ENCODE measurements around the gene RAPGEF4. TPM values are rescaled to one million over a fixed set of nuclear protein-coding genes. Genes with fewer than 3 reads are reported as not detected.

The RAPGEF4 gene
- total RNA-seq, 6 donors from 2014 or later = 8.3 to 35.2 (median 17.4) TPM

DNA sequence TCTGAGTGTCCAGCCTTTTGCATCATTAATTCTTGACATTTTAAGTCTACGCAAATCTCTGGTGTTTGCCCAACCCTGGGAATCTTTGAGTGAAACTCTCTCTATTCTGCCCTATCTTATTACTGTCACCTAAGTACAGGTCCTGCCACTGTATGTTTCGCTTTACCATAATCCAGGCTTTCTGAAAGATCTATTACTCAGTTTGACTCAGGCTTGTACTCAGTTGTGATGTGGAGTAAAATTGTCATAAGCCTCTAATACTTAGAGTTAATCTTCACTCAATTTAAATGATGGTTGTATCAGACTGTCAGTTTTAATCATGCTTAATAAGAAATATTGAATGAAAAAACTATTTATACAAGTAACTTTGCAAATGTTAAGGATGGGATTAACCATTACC lies 30.3 kb upstream of the RAPGEF4 start:
- Histone ChIP-seq H3K4me1 (no peaks in the 10 kb centered on the region), H3K36me3 (no peaks in the 10 kb centered on the region), H3K27ac (no peak overlapping the region), H3K4me3 (no peak overlapping the region), H3K27me3 (no peaks in the 10 kb centered on the region), H3K9me3 (no peaks in the 10 kb centered on the region)
- ATAC-seq (ENCODE audit: low FRiP score in 2 of 2) = no peak
- WGBS, 2 donors = 32 to 97% methylated on average over 2 of the region's 2 CpGs
- TF ChIP-seq CTCF (IDR thresholded peaks at IDR 0.05) (no peak), POLR2A (IDR thresholded peaks at IDR 0.05) (no peak), EP300 (IDR thresholded peaks at IDR 0.05) (no peak), POLR2AphosphoS5 (IDR thresholded peaks at IDR 0.05) (no peak)
- no peak for DNase-seq

DNA sequence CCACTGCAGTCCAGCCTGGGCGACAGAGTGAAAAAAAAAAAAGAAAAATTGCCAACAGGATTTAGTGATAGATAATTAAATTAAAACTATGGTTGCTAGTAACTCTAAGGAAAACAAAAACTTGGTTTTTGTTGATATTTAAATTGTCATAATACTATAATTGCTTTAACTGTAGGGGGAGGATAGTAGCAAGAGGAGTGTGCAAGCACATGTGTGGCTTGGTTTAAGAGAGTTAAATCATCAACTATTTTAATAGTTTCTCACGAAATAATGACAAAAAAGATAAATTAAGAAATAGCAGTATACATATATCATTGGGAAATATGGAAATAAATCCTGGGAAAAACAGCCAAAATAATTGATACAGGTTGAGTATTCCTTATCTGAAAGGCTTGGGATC lies 27.4 kb upstream of the RAPGEF4 start:
- DNase-seq = no peak
- H3K4me1 ChIP-seq = no peaks in the 10 kb centered on the region
- no peak for TF ChIP-seq POLR2AphosphoS5 (IDR thresholded peaks at IDR 0.05)
- no peak for TF ChIP-seq EP300 (IDR thresholded peaks at IDR 0.05)
- TF ChIP-seq POLR2A (IDR thresholded peaks at IDR 0.05) = no peak
- no peak for TF ChIP-seq CTCF (IDR thresholded peaks at IDR 0.05)
- H3K36me3 ChIP-seq = no peaks in the 10 kb centered on the region
- WGBS, 2 donors = 77 to 80% methylated on average over 2 of the region's 2 CpGs
- H3K27me3 ChIP-seq = no peaks in the 10 kb centered on the region
- no peak overlapping the region for H3K27ac ChIP-seq
- no peaks in the 10 kb centered on the region for H3K9me3 ChIP-seq
- ATAC-seq (ENCODE audit: low FRiP score in 2 of 2) = no peak
- no peak overlapping the region for H3K4me3 ChIP-seq

- DNase-seq (no peak), ATAC-seq (ENCODE audit: low FRiP score in 2 of 2) (no peak)
- 77 to 80% methylated on average over 11 of the region's 11 CpGs for WGBS, 2 donors
- TF ChIP-seq CTCF (IDR thresholded peaks at IDR 0.05) (no peak), POLR2AphosphoS5 (IDR thresholded peaks at IDR 0.05) (no peak), POLR2A (IDR thresholded peaks at IDR 0.05) (no peak), EP300 (IDR thresholded peaks at IDR 0.05) (no peak)
- Histone ChIP-seq H3K27me3 (no peaks in the 10 kb centered on the region), H3K9me3 (no peaks in the 10 kb centered on the region), H3K4me3 (no peak overlapping the region), H3K36me3 (no peaks in the 10 kb centered on the region), H3K27ac (no peak overlapping the region), H3K4me1 (no peaks in the 10 kb centered on the region)
Observed at GRCh38 chr2:172709566-172710291, 25.9 kb upstream of the RAPGEF4 start.

DNA sequence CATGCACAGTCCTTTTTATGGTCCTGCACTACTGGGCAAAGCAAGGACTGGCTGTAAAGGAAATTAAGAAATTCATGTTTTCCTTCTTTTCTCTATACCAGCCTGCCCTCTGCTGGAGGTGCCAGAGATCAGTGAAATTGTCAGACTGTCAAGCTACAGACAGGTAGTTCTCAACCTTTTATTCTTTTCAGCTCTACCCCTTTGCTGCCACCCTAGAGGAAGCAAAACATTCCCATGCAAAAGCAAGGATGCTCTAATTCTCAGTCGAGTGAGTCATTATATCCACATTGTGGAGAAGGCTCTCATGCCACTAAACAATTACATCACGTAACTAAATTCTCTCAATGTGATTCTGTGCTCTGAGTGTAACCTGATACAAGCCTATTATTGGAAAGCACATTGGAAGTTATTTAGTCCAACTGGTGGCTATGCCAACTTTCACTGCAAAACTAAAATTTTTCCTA lies 25.0 kb upstream of the RAPGEF4 start:
- Histone ChIP-seq H3K4me1 (no peaks in the 10 kb centered on the region), H3K27me3 (no peaks in the 10 kb centered on the region), H3K4me3 (no peak overlapping the region), H3K36me3 (no peaks in the 10 kb centered on the region), H3K9me3 (no peaks in the 10 kb centered on the region), H3K27ac (no peak overlapping the region)
- ATAC-seq (ENCODE audit: low FRiP score in 2 of 2) (peak in 1 of 2 donors; percentile 24), DNase-seq (no peak)
- TF ChIP-seq POLR2AphosphoS5 (IDR thresholded peaks at IDR 0.05) = no peak
- peak in 4 of 6 experiments; percentile 26 to 52 (median 46) for TF ChIP-seq CTCF (IDR thresholded peaks at IDR 0.05)
- 36 to 52% methylated on average over 2 of the region's 2 CpGs for WGBS, 2 donors

GRCh38 chr2:172711110-172711509 lies 24.5 kb upstream of the RAPGEF4 start:
- no peaks in the 10 kb centered on the region for H3K36me3 ChIP-seq
- H3K27me3 ChIP-seq = no peaks in the 10 kb centered on the region
- DNase-seq = no peak
- TF ChIP-seq CTCF (IDR thresholded peaks at IDR 0.05) = no peak
- no peak for TF ChIP-seq POLR2AphosphoS5 (IDR thresholded peaks at IDR 0.05)
- TF ChIP-seq EP300 (IDR thresholded peaks at IDR 0.05) = no peak
- no peak for TF ChIP-seq POLR2A (IDR thresholded peaks at IDR 0.05)
- H3K27ac ChIP-seq = no peak overlapping the region
- no peaks in the 10 kb centered on the region for H3K4me1 ChIP-seq
- no peak for ATAC-seq (ENCODE audit: low FRiP score in 2 of 2)
- no peaks in the 10 kb centered on the region for H3K9me3 ChIP-seq
- 60 to 77% methylated on average over 1 of the region's 1 CpG for WGBS, 2 donors
- H3K4me3 ChIP-seq = no peak overlapping the region
